OCI-LY3 (cell line): ENCODE data around the gene TMEM222.

ENCODE experiments used
- H2AFZ ChIP-seq: fragments of 200-600, 300-600 bp; shearing (Covaris generic); 2 replicates; pipeline ENCODE4 v1.6.0; 2014; ENCODE audit warnings: antibody characterized with exemption, low read depth, low read length
- H3K27ac ChIP-seq: fragments of 200-600, 300-600 bp; sonication (generic); 2 replicates; pipeline ENCODE4 v1.5.1; 2014; ENCODE audit warnings: mild to moderate bottlenecking, low read length, moderate library complexity, mixed read lengths
- H3K27me3 ChIP-seq: fragments of 200-600, 300-600 bp; sonication (generic); 2 replicates; pipeline ENCODE4 v1.6.1; 2014; ENCODE audit warnings: low read depth, low read length, mixed read lengths
- H3K36me3 ChIP-seq: fragments of 200-600, 300-600 bp; sonication (generic); replicated peaks from 2 replicates; pipeline ENCODE3; 2014; ENCODE audit warnings: low read depth, low read length, mixed read lengths
- H3K4me1 ChIP-seq: fragments of 300-600, 200-600 bp; sonication (generic); 2 replicates; pipeline ENCODE4 v1.6.1; 2014; ENCODE audit warnings: low read length, mixed read lengths
- H3K4me2 ChIP-seq: fragments of 200-600, 300-600 bp; sonication (generic); 2 replicates; pipeline ENCODE4 v1.6.1; 2014; ENCODE audit warnings: low read length, mixed read lengths
- H3K4me3 ChIP-seq: fragments of 300-600, 200-600 bp; sonication (generic); 2 replicates; pipeline ENCODE4 v1.5.1; 2014; ENCODE audit warnings: antibody characterized with exemption, mild to moderate bottlenecking, low read length, moderate library complexity
- H3K79me2 ChIP-seq: fragments of 300-600, 200-600 bp; shearing (Covaris generic); 2 replicates; pipeline ENCODE4 v1.6.1; 2014; ENCODE audit warnings: mild to moderate bottlenecking, low read length, mixed read lengths
- H3K9ac ChIP-seq: fragments of 300-600, 200-600 bp; shearing (Covaris generic); 2 replicates; pipeline ENCODE4 v1.6.0; 2014; ENCODE audit warnings: mild to moderate bottlenecking, low read length, moderate library complexity
- H3K9me3 ChIP-seq: fragments of 200-600, 300-600 bp; shearing (Covaris generic); 2 replicates; pipeline ENCODE4 v1.6.1; 2014; ENCODE audit warnings: low read length, mixed read lengths; ENCODE audit not compliant: insufficient read depth
- H4K20me1 ChIP-seq: fragments of 200-600, 300-600 bp; sonication (generic); 2 replicates; pipeline ENCODE4 v1.6.1; 2016; ENCODE audit warnings: low read length, mixed read lengths; ENCODE audit not compliant: insufficient read depth
- EZH2phosphoT487 ChIP-seq: fragments of 200-600 bp; shearing (Covaris generic); IDR thresholded peaks from 2 replicates; pipeline ENCODE4 v1.6.1; 2018; ENCODE audit warnings: antibody characterized with exemption, mixed run types, low read depth
- TF ChIP-seq, protein P1 (sequence below): fragments of 200-600, 300-600 bp; sonication (generic); IDR thresholded peaks from 2 replicates; pipeline ENCODE4 v1.5.1; 2014; ENCODE audit warnings: antibody characterized with exemption, low read length, low read depth

Gene TMEM222

GRCh38 chr1:27346357-27346756, 24.4 kb downstream of the TMEM222 start:
- Histone ChIP-seq H3K4me3 (no peak overlapping the region), H3K27me3 (no peaks in the 10 kb centered on the region), H3K36me3 (no peaks in the 10 kb centered on the region), H3K4me1 (peaks cover 20% of the 10 kb centered on the region), H3K4me2 (no peak overlapping the region), H3K9me3 (no peaks in the 10 kb centered on the region), H3K9ac (no peak overlapping the region), H3K79me2 (no peaks in the 10 kb centered on the region), H2AFZ (no peak overlapping the region), H4K20me1 (no peaks in the 10 kb centered on the region), H3K27ac (no peak overlapping the region)
- TF ChIP-seq, protein P1, sequence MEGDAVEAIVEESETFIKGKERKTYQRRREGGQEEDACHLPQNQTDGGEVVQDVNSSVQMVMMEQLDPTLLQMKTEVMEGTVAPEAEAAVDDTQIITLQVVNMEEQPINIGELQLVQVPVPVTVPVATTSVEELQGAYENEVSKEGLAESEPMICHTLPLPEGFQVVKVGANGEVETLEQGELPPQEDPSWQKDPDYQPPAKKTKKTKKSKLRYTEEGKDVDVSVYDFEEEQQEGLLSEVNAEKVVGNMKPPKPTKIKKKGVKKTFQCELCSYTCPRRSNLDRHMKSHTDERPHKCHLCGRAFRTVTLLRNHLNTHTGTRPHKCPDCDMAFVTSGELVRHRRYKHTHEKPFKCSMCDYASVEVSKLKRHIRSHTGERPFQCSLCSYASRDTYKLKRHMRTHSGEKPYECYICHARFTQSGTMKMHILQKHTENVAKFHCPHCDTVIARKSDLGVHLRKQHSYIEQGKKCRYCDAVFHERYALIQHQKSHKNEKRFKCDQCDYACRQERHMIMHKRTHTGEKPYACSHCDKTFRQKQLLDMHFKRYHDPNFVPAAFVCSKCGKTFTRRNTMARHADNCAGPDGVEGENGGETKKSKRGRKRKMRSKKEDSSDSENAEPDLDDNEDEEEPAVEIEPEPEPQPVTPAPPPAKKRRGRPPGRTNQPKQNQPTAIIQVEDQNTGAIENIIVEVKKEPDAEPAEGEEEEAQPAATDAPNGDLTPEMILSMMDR, result no peak
- no peak for TF ChIP-seq EZH2phosphoT487

DNA sequence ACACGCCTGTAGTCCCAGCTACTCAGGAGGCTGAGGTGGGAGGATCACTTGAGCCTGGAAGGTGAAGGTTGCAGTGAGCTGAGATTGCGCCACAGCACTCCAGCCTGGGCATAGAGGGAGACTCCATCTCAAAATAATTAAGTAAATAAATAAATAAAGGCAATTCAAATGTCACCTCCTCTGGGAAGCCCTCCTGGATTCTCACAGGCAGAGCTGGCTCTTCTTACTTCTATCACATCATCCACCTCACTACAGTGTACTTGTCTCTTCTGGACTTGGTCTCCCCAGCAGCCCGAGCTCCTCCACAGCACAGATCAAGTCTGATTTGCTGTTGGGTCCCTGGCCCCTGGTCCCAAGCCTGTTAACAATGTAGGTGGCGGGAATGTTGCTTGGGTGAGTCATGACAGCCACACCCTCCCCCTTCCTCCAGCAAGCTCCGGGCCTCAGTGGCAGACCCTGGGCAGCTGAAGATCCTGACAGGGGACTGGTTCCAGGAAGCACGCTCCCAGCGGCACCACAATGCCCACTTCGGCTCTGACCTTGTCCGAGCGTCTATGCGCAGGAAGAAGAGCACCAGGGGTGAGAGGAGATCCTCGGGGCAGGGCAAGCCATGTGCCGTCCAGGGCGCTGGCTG, 25.1 kb downstream of the TMEM222 start:
- no peak overlapping the region for H3K27ac ChIP-seq
- H3K9me3 ChIP-seq, result no peaks in the 10 kb centered on the region
- H2AFZ ChIP-seq, result no peak overlapping the region
- H3K4me2 ChIP-seq, result no peak overlapping the region
- peaks cover 12% of the 10 kb centered on the region for H3K4me1 ChIP-seq
- no peaks in the 10 kb centered on the region for H3K36me3 ChIP-seq
- no peaks in the 10 kb centered on the region for H4K20me1 ChIP-seq
- H3K79me2 ChIP-seq, result no peaks in the 10 kb centered on the region
- no peak overlapping the region for H3K9ac ChIP-seq
- H3K27me3 ChIP-seq, result no peaks in the 10 kb centered on the region
- TF ChIP-seq, protein P1, result no peak
- no peak for TF ChIP-seq EZH2phosphoT487
- no peak overlapping the region for H3K4me3 ChIP-seq

- Histone ChIP-seq H3K27me3 (no peaks in the 10 kb centered on the region), H3K9me3 (no peaks in the 10 kb centered on the region), H3K4me2 (no peak overlapping the region), H3K4me3 (no peak overlapping the region), H3K36me3 (no peaks in the 10 kb centered on the region), H2AFZ (no peak overlapping the region), H3K4me1 (no peaks in the 10 kb centered on the region), H4K20me1 (no peaks in the 10 kb centered on the region), H3K79me2 (no peaks in the 10 kb centered on the region), H3K9ac (no peak overlapping the region), H3K27ac (no peak overlapping the region)
- TF ChIP-seq, protein P1, result no peak
- TF ChIP-seq EZH2phosphoT487, result no peak
Measured at GRCh38 chr1:27348861-27349783, 27.2 kb downstream of the TMEM222 start.
